WTC11 (cell line): ENCODE results near the gene SLC25A21.
"Not testable (repeated sequence)": the region's sequence is repeated elsewhere in the genome, so short reads cannot be mapped to it uniquely, and the experiment has no call there.

Source experiments
- CBFB ChIP-seq: sonication (generic); formaldehyde crosslinking; IDR thresholded peaks from 2 replicates; pipeline ENCODE4 v1.8.1; 2022; ENCODE audit warnings: mild to moderate bottlenecking, low read depth, missing genetic modification reagents
- CREB1 ChIP-seq: sonication (generic); formaldehyde crosslinking; IDR thresholded peaks from 2 replicates; pipeline ENCODE4 v1.8.0; 2023; ENCODE audit warnings: mild to moderate bottlenecking, missing genetic modification reagents
- GTF2I ChIP-seq: fragments of 250-450 bp; sonication (Bioruptor Pico); conservative IDR thresholded peaks from 2 replicates; pipeline ENCODE4 v1.4.0; 2021; ENCODE audit warnings: mild to moderate bottlenecking
- NFE2L1 ChIP-seq: sonication (generic); formaldehyde crosslinking; IDR thresholded peaks from 2 replicates; pipeline ENCODE4 v1.8.1; 2023; ENCODE audit warnings: missing genetic modification reagents
- NR1H2 ChIP-seq: sonication (generic); formaldehyde crosslinking; IDR thresholded peaks from 2 replicates; pipeline ENCODE4 v1.9.0; 2021; ENCODE audit warnings: mild to moderate bottlenecking, moderate library complexity, missing genetic modification reagents
- TEAD4 ChIP-seq: sonication (generic); formaldehyde crosslinking; IDR thresholded peaks from 2 replicates; pipeline ENCODE4 v1.8.0; 2022; ENCODE audit warnings: mild to moderate bottlenecking, missing genetic modification reagents
- TF ChIP-seq, protein P1 (sequence below): fragments of 200-600 bp; IDR thresholded peaks from 2 replicates; pipeline ENCODE4 v1.8.0; 2022; ENCODE audit warnings: antibody characterized with exemption
- TF ChIP-seq, protein P2 (sequence below): sonication (generic); formaldehyde crosslinking; IDR thresholded peaks from 2 replicates; pipeline ENCODE4 v1.8.1; 2022; ENCODE audit warnings: low read depth, mild to moderate bottlenecking, moderate library complexity, missing genetic modification reagents, borderline replicate concordance
- TF ChIP-seq, protein P3 (sequence below): sonication (generic); formaldehyde crosslinking; IDR thresholded peaks from 2 replicates; pipeline ENCODE4 v1.8.0; 2022; ENCODE audit warnings: mild to moderate bottlenecking, missing genetic modification reagents
- TF ChIP-seq, protein P4 (sequence below): sonication (generic); formaldehyde crosslinking; IDR thresholded peaks from 2 replicates; pipeline ENCODE4 v1.8.1; 2022; ENCODE audit warnings: mild to moderate bottlenecking, missing genetic modification reagents, moderate library complexity, borderline replicate concordance
- TF ChIP-seq, protein P5 (sequence below): sonication (generic); formaldehyde crosslinking; IDR thresholded peaks from 2 replicates; pipeline ENCODE4 v1.8.1; 2023; ENCODE audit warnings: mild to moderate bottlenecking, missing genetic modification reagents

DNA sequence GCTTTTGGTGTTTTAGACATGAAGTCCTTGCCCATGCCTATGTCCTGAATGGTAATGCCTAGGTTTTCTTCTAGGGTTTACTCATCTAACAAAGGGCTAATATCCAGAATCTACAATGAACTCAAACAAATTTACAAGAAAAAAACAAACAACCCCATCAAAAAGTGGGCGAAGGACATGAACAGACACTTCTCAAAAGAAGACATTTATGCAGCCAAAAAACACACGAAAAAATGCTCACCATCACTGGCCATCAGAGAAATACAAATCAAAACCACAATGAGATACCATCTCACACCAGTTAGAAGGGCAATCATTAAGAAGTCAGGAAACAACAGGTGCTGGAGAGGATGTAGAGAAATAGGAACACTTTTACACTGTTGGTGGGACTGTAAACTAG is 10.1 kb downstream of the SLC25A21 start:
- TF ChIP-seq, protein P1, sequence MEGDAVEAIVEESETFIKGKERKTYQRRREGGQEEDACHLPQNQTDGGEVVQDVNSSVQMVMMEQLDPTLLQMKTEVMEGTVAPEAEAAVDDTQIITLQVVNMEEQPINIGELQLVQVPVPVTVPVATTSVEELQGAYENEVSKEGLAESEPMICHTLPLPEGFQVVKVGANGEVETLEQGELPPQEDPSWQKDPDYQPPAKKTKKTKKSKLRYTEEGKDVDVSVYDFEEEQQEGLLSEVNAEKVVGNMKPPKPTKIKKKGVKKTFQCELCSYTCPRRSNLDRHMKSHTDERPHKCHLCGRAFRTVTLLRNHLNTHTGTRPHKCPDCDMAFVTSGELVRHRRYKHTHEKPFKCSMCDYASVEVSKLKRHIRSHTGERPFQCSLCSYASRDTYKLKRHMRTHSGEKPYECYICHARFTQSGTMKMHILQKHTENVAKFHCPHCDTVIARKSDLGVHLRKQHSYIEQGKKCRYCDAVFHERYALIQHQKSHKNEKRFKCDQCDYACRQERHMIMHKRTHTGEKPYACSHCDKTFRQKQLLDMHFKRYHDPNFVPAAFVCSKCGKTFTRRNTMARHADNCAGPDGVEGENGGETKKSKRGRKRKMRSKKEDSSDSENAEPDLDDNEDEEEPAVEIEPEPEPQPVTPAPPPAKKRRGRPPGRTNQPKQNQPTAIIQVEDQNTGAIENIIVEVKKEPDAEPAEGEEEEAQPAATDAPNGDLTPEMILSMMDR, result not testable (repeated sequence)
- TF ChIP-seq CREB1 (CRISPR knock-in tag); NFE2L1 (CRISPR knock-in tag); GTF2I; TEAD4 (CRISPR knock-in tag); CBFB (CRISPR knock-in tag); NR1H2 (CRISPR knock-in tag): not testable (repeated sequence)
- TF ChIP-seq, protein P2, sequence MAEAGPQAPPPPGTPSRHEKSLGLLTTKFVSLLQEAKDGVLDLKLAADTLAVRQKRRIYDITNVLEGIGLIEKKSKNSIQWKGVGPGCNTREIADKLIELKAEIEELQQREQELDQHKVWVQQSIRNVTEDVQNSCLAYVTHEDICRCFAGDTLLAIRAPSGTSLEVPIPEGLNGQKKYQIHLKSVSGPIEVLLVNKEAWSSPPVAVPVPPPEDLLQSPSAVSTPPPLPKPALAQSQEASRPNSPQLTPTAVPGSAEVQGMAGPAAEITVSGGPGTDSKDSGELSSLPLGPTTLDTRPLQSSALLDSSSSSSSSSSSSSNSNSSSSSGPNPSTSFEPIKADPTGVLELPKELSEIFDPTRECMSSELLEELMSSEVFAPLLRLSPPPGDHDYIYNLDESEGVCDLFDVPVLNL (CRISPR knock-in tag), result not testable (repeated sequence)
- TF ChIP-seq, protein P3, sequence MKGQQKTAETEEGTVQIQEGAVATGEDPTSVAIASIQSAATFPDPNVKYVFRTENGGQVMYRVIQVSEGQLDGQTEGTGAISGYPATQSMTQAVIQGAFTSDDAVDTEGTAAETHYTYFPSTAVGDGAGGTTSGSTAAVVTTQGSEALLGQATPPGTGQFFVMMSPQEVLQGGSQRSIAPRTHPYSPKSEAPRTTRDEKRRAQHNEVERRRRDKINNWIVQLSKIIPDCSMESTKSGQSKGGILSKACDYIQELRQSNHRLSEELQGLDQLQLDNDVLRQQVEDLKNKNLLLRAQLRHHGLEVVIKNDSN (CRISPR knock-in tag), result not testable (repeated sequence)
- TF ChIP-seq, protein P4, sequence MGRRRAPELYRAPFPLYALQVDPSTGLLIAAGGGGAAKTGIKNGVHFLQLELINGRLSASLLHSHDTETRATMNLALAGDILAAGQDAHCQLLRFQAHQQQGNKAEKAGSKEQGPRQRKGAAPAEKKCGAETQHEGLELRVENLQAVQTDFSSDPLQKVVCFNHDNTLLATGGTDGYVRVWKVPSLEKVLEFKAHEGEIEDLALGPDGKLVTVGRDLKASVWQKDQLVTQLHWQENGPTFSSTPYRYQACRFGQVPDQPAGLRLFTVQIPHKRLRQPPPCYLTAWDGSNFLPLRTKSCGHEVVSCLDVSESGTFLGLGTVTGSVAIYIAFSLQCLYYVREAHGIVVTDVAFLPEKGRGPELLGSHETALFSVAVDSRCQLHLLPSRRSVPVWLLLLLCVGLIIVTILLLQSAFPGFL (CRISPR knock-in tag), result not testable (repeated sequence)
- TF ChIP-seq, protein P5, sequence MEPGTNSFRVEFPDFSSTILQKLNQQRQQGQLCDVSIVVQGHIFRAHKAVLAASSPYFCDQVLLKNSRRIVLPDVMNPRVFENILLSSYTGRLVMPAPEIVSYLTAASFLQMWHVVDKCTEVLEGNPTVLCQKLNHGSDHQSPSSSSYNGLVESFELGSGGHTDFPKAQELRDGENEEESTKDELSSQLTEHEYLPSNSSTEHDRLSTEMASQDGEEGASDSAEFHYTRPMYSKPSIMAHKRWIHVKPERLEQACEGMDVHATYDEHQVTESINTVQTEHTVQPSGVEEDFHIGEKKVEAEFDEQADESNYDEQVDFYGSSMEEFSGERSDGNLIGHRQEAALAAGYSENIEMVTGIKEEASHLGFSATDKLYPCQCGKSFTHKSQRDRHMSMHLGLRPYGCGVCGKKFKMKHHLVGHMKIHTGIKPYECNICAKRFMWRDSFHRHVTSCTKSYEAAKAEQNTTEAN (CRISPR knock-in tag), result not testable (repeated sequence)
